Measurements from ENCODE around the gene GZMM. TPM values are rescaled to one million over a fixed set of nuclear protein-coding genes. Genes with fewer than 3 reads are reported as not detected.

Gene GZMM
- total and polyA plus RNA-seq, 4 donors: 0.74 to 3.0 (median 2.5) TPM

DNA sequence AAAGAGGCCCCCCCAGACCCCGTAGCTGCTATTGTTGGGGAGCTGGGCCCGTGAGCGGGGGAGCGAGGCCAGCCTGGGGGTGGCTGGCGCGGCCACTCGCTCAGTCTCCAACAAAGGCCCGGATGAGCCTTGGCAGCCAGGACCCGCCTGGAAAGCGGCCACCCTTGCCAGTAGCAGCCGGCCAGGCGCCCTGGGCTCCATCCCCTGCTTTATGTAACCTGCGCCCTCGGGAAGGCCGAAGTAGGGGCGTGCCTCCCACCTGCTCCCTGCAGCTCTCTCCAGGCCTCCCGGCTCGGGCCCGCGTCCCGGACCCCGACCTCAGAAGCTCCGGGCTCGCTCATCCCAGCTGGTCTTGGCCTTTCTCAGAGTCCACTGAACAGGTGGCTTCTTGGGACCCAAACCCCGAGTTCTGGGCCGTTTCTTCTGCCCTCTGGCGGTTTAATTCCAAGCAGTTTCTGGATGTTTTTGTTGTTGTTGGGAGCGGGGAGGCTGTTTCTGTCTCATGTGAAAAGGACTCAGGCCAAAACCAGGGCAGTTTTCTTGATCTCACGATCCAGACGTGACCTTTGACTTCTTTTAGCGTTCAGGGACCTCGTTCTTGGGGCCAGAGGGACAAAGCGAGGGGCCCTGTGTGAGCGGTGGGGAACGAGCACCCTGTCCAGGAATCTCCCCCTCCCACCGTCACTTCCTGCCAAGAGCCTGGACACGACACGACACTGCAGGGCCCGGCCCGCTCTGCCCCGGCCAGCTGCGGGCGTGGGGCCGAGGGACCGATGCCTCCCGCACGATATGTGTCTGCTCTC, 11.1 kb upstream of the GZMM start:
- peak overlapping the region; percentile 53 to 89 for H3K9ac ChIP-seq (ENCODE audit: insufficient read depth in 1 of 2, low read length in 2 of 2)
- H3K9me3 ChIP-seq (ENCODE audit: control insufficient read depth in 4 of 4, insufficient read depth in 3 of 4, low read length in 3 of 4): peaks cover 0 to 2% (median 0%) of the 10 kb centered on the region in 4 donors
- TF ChIP-seq, protein P1, sequence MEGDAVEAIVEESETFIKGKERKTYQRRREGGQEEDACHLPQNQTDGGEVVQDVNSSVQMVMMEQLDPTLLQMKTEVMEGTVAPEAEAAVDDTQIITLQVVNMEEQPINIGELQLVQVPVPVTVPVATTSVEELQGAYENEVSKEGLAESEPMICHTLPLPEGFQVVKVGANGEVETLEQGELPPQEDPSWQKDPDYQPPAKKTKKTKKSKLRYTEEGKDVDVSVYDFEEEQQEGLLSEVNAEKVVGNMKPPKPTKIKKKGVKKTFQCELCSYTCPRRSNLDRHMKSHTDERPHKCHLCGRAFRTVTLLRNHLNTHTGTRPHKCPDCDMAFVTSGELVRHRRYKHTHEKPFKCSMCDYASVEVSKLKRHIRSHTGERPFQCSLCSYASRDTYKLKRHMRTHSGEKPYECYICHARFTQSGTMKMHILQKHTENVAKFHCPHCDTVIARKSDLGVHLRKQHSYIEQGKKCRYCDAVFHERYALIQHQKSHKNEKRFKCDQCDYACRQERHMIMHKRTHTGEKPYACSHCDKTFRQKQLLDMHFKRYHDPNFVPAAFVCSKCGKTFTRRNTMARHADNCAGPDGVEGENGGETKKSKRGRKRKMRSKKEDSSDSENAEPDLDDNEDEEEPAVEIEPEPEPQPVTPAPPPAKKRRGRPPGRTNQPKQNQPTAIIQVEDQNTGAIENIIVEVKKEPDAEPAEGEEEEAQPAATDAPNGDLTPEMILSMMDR (IDR thresholded peaks at IDR 0.05; ENCODE audit: control extremely low read depth, extremely low read depth): no peak
- DNase-seq (peak; percentile 71 to 83 (median 80)), ATAC-seq (ENCODE audit: insufficient read depth, low FRiP score) (no peak)
- peaks cover 0 to 20% (median 8%) of the 10 kb centered on the region in 5 donors for H3K4me1 ChIP-seq (ENCODE audit: control insufficient read depth in 5 of 5, insufficient read depth in 5 of 5, low read length in 5 of 5)
- H3K27ac ChIP-seq (ENCODE audit: low read depth in 1 of 2, low read length in 1 of 2): peak overlapping the region; percentile 87 to 91
- peak overlapping the region; percentile 90 for H3K4me3 ChIP-seq
- 1 to 2% methylated on average over 43 to 47 of the region's 47 CpGs for WGBS, 2 donors
- H3K36me3 ChIP-seq (ENCODE audit: control insufficient read depth in 4 of 4, insufficient read depth in 4 of 4, low read length in 4 of 4): peaks cover 4 to 16% (median 6%) of the 10 kb centered on the region in 4 donors
- H3K27me3 ChIP-seq (ENCODE audit: control insufficient read depth in 3 of 3, insufficient read depth in 3 of 3, low read length in 2 of 3): no peaks in the 10 kb centered on the region

DNA sequence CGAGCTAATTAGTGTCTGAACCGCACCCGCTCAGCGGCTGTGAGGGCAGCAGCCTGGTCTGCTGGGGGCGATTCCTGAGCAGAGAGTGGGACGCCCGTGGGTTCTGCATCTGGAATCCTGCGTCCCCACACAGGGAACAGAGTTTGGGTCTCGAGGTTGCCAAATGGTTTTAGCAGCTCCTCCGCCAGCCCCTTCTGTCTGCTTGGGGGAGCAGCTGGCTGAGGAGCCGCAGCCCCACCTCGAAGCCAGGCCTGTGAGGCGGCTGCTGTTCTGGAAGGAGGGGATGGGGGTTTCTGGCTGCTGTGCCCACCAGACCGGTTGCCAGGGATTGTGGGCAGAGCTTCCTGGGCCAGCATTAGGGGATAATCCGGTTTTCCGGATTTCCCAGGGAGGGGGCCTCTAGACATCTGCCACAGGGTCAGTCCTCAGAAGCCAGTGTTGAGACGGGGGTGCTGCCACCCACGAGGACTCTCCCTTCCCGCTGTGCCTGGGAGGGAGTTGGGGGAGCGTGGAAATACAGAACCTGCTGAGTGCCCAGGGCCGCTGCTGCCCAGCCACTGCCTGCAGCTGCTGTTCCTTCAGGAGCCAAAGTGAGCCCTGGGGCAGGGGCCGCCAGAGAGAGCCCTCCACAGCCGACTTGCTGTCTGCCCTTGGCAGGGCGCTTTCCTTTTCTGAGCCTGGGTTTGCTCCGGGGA, 10.3 kb upstream of the GZMM start:
- peak overlapping the region; percentile 87 to 91 for H3K27ac ChIP-seq (ENCODE audit: low read depth in 1 of 2, low read length in 1 of 2)

DNA sequence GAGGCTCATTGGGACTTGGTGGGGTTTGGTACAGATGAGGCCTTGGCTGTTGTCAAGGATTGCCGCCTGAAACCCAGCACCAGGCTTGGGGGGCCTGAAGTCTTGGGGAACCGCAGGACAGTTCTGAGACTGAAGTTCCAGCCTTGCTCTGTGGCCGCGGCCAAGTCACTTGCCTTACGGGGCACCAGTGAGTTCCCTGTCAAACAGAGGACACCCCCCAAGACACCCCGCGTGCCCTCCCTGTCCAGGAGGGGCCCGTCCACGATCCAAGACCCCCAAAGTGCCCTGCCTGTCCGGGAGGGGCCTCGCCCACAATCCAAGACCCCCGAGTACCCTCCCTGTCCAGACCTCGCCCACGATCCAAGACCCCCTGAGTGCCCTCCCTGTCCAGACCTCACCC, 9.8 kb upstream of the GZMM start:
- H3K9me3 ChIP-seq (ENCODE audit: control insufficient read depth in 4 of 4, insufficient read depth in 3 of 4, low read length in 3 of 4): peaks cover 0 to 2% (median 0%) of the 10 kb centered on the region in 4 donors
- peak overlapping the region in 1 of 2 donors; percentile 91 for H3K27ac ChIP-seq (ENCODE audit: low read depth in 1 of 2, low read length in 1 of 2)
- H3K4me3 ChIP-seq: no peak overlapping the region
- TF ChIP-seq, protein P1 (IDR thresholded peaks at IDR 0.05; ENCODE audit: control extremely low read depth, extremely low read depth): no peak
- peaks cover 8 to 26% (median 12%) of the 10 kb centered on the region in 4 donors for H3K36me3 ChIP-seq (ENCODE audit: control insufficient read depth in 4 of 4, insufficient read depth in 4 of 4, low read length in 4 of 4)
- DNase-seq: no peak
- ATAC-seq (ENCODE audit: insufficient read depth, low FRiP score): no peak
- H3K27me3 ChIP-seq (ENCODE audit: control insufficient read depth in 3 of 3, insufficient read depth in 3 of 3, low read length in 2 of 3): no peaks in the 10 kb centered on the region
- peaks cover 0 to 20% (median 8%) of the 10 kb centered on the region in 5 donors for H3K4me1 ChIP-seq (ENCODE audit: control insufficient read depth in 5 of 5, insufficient read depth in 5 of 5, low read length in 5 of 5)
- WGBS, 2 donors: 84 to 86% methylated on average over 14 of the region's 14 CpGs
- H3K9ac ChIP-seq (ENCODE audit: insufficient read depth in 1 of 2, low read length in 2 of 2): no peak overlapping the region

More for the DNA sequence above, 10.3 kb upstream of the GZMM start:
- no peaks in the 10 kb centered on the region for H3K27me3 ChIP-seq (ENCODE audit: control insufficient read depth in 3 of 3, insufficient read depth in 3 of 3, low read length in 2 of 3)
- DNase-seq (no peak), ATAC-seq (ENCODE audit: insufficient read depth, low FRiP score) (no peak)
- peaks cover 0 to 2% (median 0%) of the 10 kb centered on the region in 4 donors for H3K9me3 ChIP-seq (ENCODE audit: control insufficient read depth in 4 of 4, insufficient read depth in 3 of 4, low read length in 3 of 4)
- H3K9ac ChIP-seq (ENCODE audit: insufficient read depth in 1 of 2, low read length in 2 of 2): peak overlapping the region; percentile 14 to 53
- H3K36me3 ChIP-seq (ENCODE audit: control insufficient read depth in 4 of 4, insufficient read depth in 4 of 4, low read length in 4 of 4): peaks cover 5 to 20% (median 9%) of the 10 kb centered on the region in 4 donors
- whole genome bisulfite sequencing, 2 donors: 36 to 54% methylated on average over 25 of the region's 25 CpGs
- TF ChIP-seq, protein P1 (IDR thresholded peaks at IDR 0.05; ENCODE audit: control extremely low read depth, extremely low read depth): no peak
- H3K4me3 ChIP-seq: peak overlapping the region; percentile 90
- H3K4me1 ChIP-seq (ENCODE audit: control insufficient read depth in 5 of 5, insufficient read depth in 5 of 5, low read length in 5 of 5): peaks cover 0 to 20% (median 8%) of the 10 kb centered on the region in 5 donors

Measured in lung (tissue), 12 donors.